DOHH2 (cell line): Measurements from ENCODE around the gene SNIP1.

Source experiments
- H3F3A ChIP-seq: fragments of 200-600 bp; sonication (generic), shearing (Covaris generic); 2 replicates; pipeline ENCODE4 v1.6.0; 2016; ENCODE audit warnings: antibody characterized with exemption, mild to moderate bottlenecking; ENCODE audit not compliant: control insufficient read depth, insufficient read depth
- H3K27ac ChIP-seq: fragments of 200-600 bp; sonication (generic); 2 replicates; pipeline ENCODE4 v1.5.1; 2014; ENCODE audit warnings: low read depth, mild to moderate bottlenecking, low read length, moderate library complexity
- H3K27me3 ChIP-seq: fragments of 200-600 bp; sonication (generic); 2 replicates; pipeline ENCODE4 v1.6.1; 2014; ENCODE audit warnings: mild to moderate bottlenecking, low read length, mixed read lengths; ENCODE audit not compliant: control insufficient read depth
- H3K36me3 ChIP-seq: fragments of 200-600 bp; sonication (generic); 2 replicates; pipeline ENCODE4 v1.6.1; 2014; ENCODE audit warnings: mild to moderate bottlenecking, low read length, moderate library complexity, mixed read lengths; ENCODE audit not compliant: control insufficient read depth
- H3K4me1 ChIP-seq: fragments of 200-600 bp; sonication (generic); 2 replicates; pipeline ENCODE4 v1.6.1; 2014; ENCODE audit warnings: mild to moderate bottlenecking, low read length, mixed read lengths; ENCODE audit not compliant: control insufficient read depth
- H3K4me2 ChIP-seq: fragments of 200-600 bp; sonication (generic); 2 replicates; pipeline ENCODE4 v1.6.0; 2014; ENCODE audit warnings: mild to moderate bottlenecking, low read length, moderate library complexity
- H3K4me3 ChIP-seq: fragments of 200-600 bp; sonication (generic); 2 replicates; pipeline ENCODE4 v1.5.1; 2014; ENCODE audit warnings: mild to moderate bottlenecking, low read length, mixed read lengths
- H3K79me2 ChIP-seq: fragments of 200-600 bp; sonication (generic); 2 replicates; pipeline ENCODE4 v1.6.1; 2014; ENCODE audit warnings: mild to moderate bottlenecking, low read length, mixed read lengths; ENCODE audit not compliant: control insufficient read depth
- H3K9me2 ChIP-seq: fragments of 200-600 bp; sonication (generic); replicated peaks from 2 replicates; pipeline ENCODE4 v1.6.1; 2014; ENCODE audit warnings: mild to moderate bottlenecking, low read length, mixed read lengths; ENCODE audit not compliant: control insufficient read depth
- H3K9me3 ChIP-seq: fragments of 200-600 bp; sonication (generic); 2 replicates; pipeline ENCODE4 v1.6.1; 2014; ENCODE audit warnings: antibody characterized with exemption, low read length, mixed read lengths; ENCODE audit not compliant: control insufficient read depth, insufficient read depth
- H4K20me1 ChIP-seq: fragments of 200-600 bp; sonication (generic); 2 replicates; pipeline ENCODE4 v1.6.0; 2014; ENCODE audit warnings: low read depth, mild to moderate bottlenecking, antibody characterized with exemption, low read length, moderate library complexity; ENCODE audit not compliant: control insufficient read depth, insufficient read depth
- CTCF ChIP-seq: fragments of 200-600 bp; sonication (generic); IDR thresholded peaks from one replicate; pipeline ENCODE4 v1.5.1; 2014; ENCODE audit warnings: antibody characterized with exemption, mild to moderate bottlenecking, low read depth, low read length; ENCODE audit not compliant: poor library complexity, severe bottlenecking
- EZH2phosphoT487 ChIP-seq: fragments of 200-600 bp; sonication (generic); IDR thresholded peaks from 2 replicates; pipeline ENCODE4 v1.6.1; 2017; ENCODE audit warnings: borderline replicate concordance, mild to moderate bottlenecking, antibody characterized with exemption, low read length, moderate library complexity, mixed read lengths

SNIP1 gene

DNA sequence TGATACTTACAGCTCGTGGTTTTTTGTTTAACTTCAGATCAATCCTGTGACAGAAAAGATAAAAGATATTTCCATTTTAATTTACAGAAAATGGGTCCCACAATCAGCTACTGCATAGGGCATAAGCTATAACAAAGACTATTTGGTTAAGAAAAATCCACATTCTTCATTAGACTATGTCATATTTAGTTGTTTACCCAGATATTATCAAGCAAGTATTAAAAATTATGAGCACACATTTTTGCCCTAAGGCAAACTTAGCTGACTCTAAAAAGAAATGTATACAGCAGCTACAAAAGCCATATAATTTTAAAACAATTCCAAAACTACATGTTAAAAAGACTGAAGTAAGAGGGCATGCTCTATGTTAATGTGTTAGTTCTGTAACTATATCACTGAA, 58.2 kb downstream of the SNIP1 start:
- no peak for TF ChIP-seq CTCF
- TF ChIP-seq EZH2phosphoT487, result no peak
- Histone ChIP-seq H3K4me1 (no peaks in the 10 kb centered on the region), H3K36me3 (peaks cover 49% of the 10 kb centered on the region)

DNA sequence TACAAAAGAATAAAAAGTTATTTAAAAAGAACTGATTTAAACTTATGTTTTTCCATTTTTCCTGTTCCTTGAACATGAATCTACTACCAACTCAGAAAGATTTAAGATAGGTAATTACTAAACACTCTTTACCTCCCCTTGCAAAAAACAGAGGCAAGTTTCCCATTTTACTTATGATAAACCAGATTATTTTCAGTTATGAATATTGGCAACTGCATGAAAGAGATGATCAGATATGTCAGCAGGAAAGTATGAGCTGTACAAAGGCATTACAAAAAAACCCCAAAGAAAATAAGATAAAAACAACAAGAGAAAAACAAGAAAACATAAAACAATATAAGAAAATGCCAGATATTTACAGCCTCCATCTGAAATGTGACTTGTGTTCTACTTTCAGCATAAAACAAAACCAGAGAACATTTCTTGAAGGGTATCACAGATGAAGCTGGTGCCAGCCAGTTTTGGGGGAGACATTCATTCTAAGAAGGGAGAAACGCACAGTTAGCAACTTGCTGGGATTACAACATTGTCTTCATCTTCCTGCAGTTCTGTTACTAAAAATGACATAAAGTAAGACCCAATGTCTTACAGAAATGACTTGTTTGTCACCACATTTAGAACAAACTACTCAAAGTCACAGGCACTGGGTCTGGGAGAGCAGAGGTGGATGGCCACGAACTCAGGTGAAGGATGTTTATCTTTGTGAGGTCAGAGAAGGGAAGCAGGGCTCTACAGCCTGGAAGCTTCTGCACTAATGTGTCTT, 60.6 kb downstream of the SNIP1 start:
- no peaks in the 10 kb centered on the region for H3K79me2 ChIP-seq
- H3K4me3 ChIP-seq, result no peak overlapping the region
- TF ChIP-seq CTCF, result no peak
- TF ChIP-seq EZH2phosphoT487, result no peak
- no peak overlapping the region for H3K27ac ChIP-seq
- no peaks in the 10 kb centered on the region for H3K9me2 ChIP-seq
- no peaks in the 10 kb centered on the region for H3K27me3 ChIP-seq
- peaks cover 35% of the 10 kb centered on the region for H3K36me3 ChIP-seq
- no peaks in the 10 kb centered on the region for H3K9me3 ChIP-seq
- no peaks in the 10 kb centered on the region for H3K4me1 ChIP-seq
- no peaks in the 10 kb centered on the region for H4K20me1 ChIP-seq
- no peak overlapping the region for H3K4me2 ChIP-seq
- no peaks in the 10 kb centered on the region for H3F3A ChIP-seq

More for the DNA sequence above, 58.2 kb downstream of the SNIP1 start:
- Histone ChIP-seq H3K27me3 (no peaks in the 10 kb centered on the region), H4K20me1 (no peaks in the 10 kb centered on the region), H3F3A (no peaks in the 10 kb centered on the region), H3K9me3 (no peaks in the 10 kb centered on the region), H3K79me2 (0 out of 2 replicates have a peak, but pooled peaks cover 4% of the 10 kb centered on the region), H3K4me2 (no peak overlapping the region), H3K4me3 (no peak overlapping the region), H3K27ac (no peak overlapping the region), H3K9me2 (no peaks in the 10 kb centered on the region)

- Histone ChIP-seq H3K4me3 (no peak overlapping the region), H3K27ac (no peak overlapping the region), H3K9me3 (no peaks in the 10 kb centered on the region), H4K20me1 (0 out of 2 replicates have a peak, but pooled peaks cover 4% of the 10 kb centered on the region), H3K9me2 (no peaks in the 10 kb centered on the region), H3K36me3 (peaks cover 37% of the 10 kb centered on the region), H3K27me3 (no peaks in the 10 kb centered on the region), H3K4me1 (peaks cover 15% of the 10 kb centered on the region), H3K79me2 (no peaks in the 10 kb centered on the region), H3K4me2 (no peak overlapping the region), H3F3A (peaks cover 4% of the 10 kb centered on the region)
- TF ChIP-seq EZH2phosphoT487 (no peak), CTCF (peak; percentile 4)
These were observed 66.5 kb downstream of the SNIP1 start for GRCh38 chr1:37487619-37487984.
